H9 (cell line): ENCODE measurements around the gene LDB2. TPM values are rescaled to one million over a fixed set of nuclear protein-coding genes. Genes with fewer than 3 reads are reported as not detected.

Experiments used
- DNase-seq: peaks from one replicate; pipeline ENCODE4 v3.0.0-alpha.2; 2017
- H2AFZ ChIP-seq: one replicate; pipeline ENCODE4 v1.6.1; 2013; ENCODE audit warnings: mild to moderate bottlenecking, low read length, control low read depth, moderate library complexity
- H2AK5ac ChIP-seq: 2 replicates; pipeline ENCODE4 v1.6.1; 2013; ENCODE audit warnings: low read length, control low read depth, mixed read lengths; ENCODE audit not compliant: insufficient read length
- H2BK120ac ChIP-seq: one replicate; pipeline ENCODE4 v1.6.1; 2013; ENCODE audit warnings: low read depth, mild to moderate bottlenecking, low read length, control low read depth, inconsistent platforms; ENCODE audit not compliant: poor library complexity, severe bottlenecking
- H2BK12ac ChIP-seq: 2 replicates; pipeline ENCODE4 v1.6.1; 2013; ENCODE audit warnings: low read length, control low read depth, mixed read lengths, low read depth; ENCODE audit not compliant: insufficient read length
- H2BK15ac ChIP-seq: 2 replicates; pipeline ENCODE4 v1.6.1; 2013; ENCODE audit warnings: low read depth, low read length, control low read depth
- H2BK20ac ChIP-seq: one replicate; pipeline ENCODE4 v1.6.1; 2013; ENCODE audit warnings: low read depth, mild to moderate bottlenecking, low read length, control low read depth, inconsistent platforms; ENCODE audit not compliant: poor library complexity, severe bottlenecking
- H2BK5ac ChIP-seq: 2 replicates; pipeline ENCODE4 v1.6.1; 2013; ENCODE audit warnings: low read length, control low read depth, mixed read lengths; ENCODE audit not compliant: insufficient read length
- H3K14ac ChIP-seq: 2 replicates; pipeline ENCODE4 v1.6.1; 2013; ENCODE audit warnings: low read length, control low read depth; ENCODE audit not compliant: insufficient read depth
- H3K18ac ChIP-seq: 2 replicates; pipeline ENCODE4 v1.6.1; 2013; ENCODE audit warnings: low read depth, mild to moderate bottlenecking, mixed read lengths, low read length, control low read depth; ENCODE audit not compliant: insufficient read length
- H3K23ac ChIP-seq: 2 replicates; pipeline ENCODE4 v1.6.1; 2013; ENCODE audit warnings: low read length, control low read depth, mixed read lengths, low read depth; ENCODE audit not compliant: insufficient read length
- H3K23me2 ChIP-seq: 2 replicates; pipeline ENCODE4 v1.6.1; 2013; ENCODE audit warnings: low read depth, mild to moderate bottlenecking, mixed read lengths, low read length, control low read depth; ENCODE audit not compliant: insufficient read length, poor library complexity, severe bottlenecking
- H3K27ac ChIP-seq: 2 replicates; pipeline ENCODE4 v1.5.1; 2013; ENCODE audit warnings: low read length, control low read depth, mixed read lengths, low read depth; ENCODE audit not compliant: insufficient read length
- H3K27me3 ChIP-seq: 2 replicates; pipeline ENCODE4 v1.6.1; 2013; ENCODE audit warnings: low read length, control low read depth, inconsistent platforms; ENCODE audit not compliant: insufficient read depth
- H3K4ac ChIP-seq: 2 replicates; pipeline ENCODE4 v1.6.1; 2013; ENCODE audit warnings: low read depth, mild to moderate bottlenecking, control low read depth, inconsistent platforms, low read length, moderate library complexity
- H3K4me1 ChIP-seq: 2 replicates; pipeline ENCODE4 v1.6.1; 2013; ENCODE audit warnings: low read length, control low read depth, inconsistent platforms; ENCODE audit not compliant: insufficient read depth
- H3K4me2 ChIP-seq: 2 replicates; pipeline ENCODE4 v1.6.1; 2013; ENCODE audit warnings: low read length, control low read depth, mixed read lengths; ENCODE audit not compliant: insufficient read length, insufficient read depth
- H3K56ac ChIP-seq: 2 replicates; pipeline ENCODE4 v1.6.1; 2013; ENCODE audit warnings: low read depth, mild to moderate bottlenecking, mixed read lengths, low read length, control low read depth; ENCODE audit not compliant: insufficient read length
- H3K79me1 ChIP-seq: 2 replicates; pipeline ENCODE4 v1.6.1; 2013; ENCODE audit warnings: low read depth, mild to moderate bottlenecking, moderate library complexity, low read length, control low read depth, inconsistent platforms; ENCODE audit not compliant: insufficient read depth, poor library complexity, severe bottlenecking
- H3K79me2 ChIP-seq: 2 replicates; pipeline ENCODE4 v1.6.1; 2013; ENCODE audit warnings: low read length, control low read depth, inconsistent platforms; ENCODE audit not compliant: insufficient read depth
- H3K9ac ChIP-seq: 2 replicates; pipeline ENCODE4 v1.6.1; 2013; ENCODE audit warnings: low read length, control low read depth, mixed read lengths; ENCODE audit not compliant: insufficient read length; ENCODE audit errors: extremely low read depth
- H3K9me3 ChIP-seq: one replicate; pipeline ENCODE4 v1.6.1; 2013; ENCODE audit warnings: low read depth, low read length, inconsistent platforms; ENCODE audit not compliant: control insufficient read depth
- H3T11ph ChIP-seq: one replicate; pipeline ENCODE4 v1.6.1; 2013; ENCODE audit warnings: mild to moderate bottlenecking, low read length, control low read depth, inconsistent platforms
- H4K20me1 ChIP-seq: one replicate; pipeline ENCODE4 v1.6.1; 2013; ENCODE audit not compliant: control insufficient read depth, insufficient read length, insufficient read depth
- H4K5ac ChIP-seq: 2 replicates; pipeline ENCODE4 v1.6.1; 2013; ENCODE audit warnings: low read depth, mild to moderate bottlenecking, mixed read lengths, low read length, control low read depth; ENCODE audit not compliant: insufficient read length
- H4K8ac ChIP-seq: replicated peaks from 2 replicates; pipeline ENCODE4 v1.6.1; 2013; ENCODE audit warnings: low read length, control low read depth, mixed read lengths, low read depth; ENCODE audit not compliant: insufficient read length
- H4K91ac ChIP-seq: 2 replicates; pipeline ENCODE4 v1.6.1; 2013; ENCODE audit warnings: low read depth, mild to moderate bottlenecking, moderate library complexity, mixed read lengths, low read length, control low read depth; ENCODE audit not compliant: insufficient read length
- H3K27ac Mint-ChIP-seq, 3 experiments: 2 replicates in 2 of 3; 3 replicates in 1 of 3; pipeline ENCODE4 v1.8.0; 2020 to 2021; ENCODE audit warnings: mixed read lengths in 3 of 3, mild to moderate bottlenecking in 1 of 3, moderate library complexity in 1 of 3
- H3K27me3 Mint-ChIP-seq: 2 replicates; pipeline ENCODE4 v1.8.0; 2021; ENCODE audit warnings: low read depth, mild to moderate bottlenecking, moderate library complexity, mixed read lengths
- H3K36me3 Mint-ChIP-seq, 3 experiments: 2 replicates in 2 of 3; 3 replicates in 1 of 3; pipeline ENCODE4 v1.8.0; 2020 to 2021; ENCODE audit warnings: low read depth in 3 of 3, mixed read lengths in 3 of 3; ENCODE audit not compliant: insufficient read depth in 1 of 3
- H3K4me1 Mint-ChIP-seq, 2 experiments: 2 replicates each; pipeline ENCODE4 v1.8.0; 2020; ENCODE audit warnings: mixed read lengths in 2 of 2
- H3K4me3 Mint-ChIP-seq, 2 experiments: 2 replicates in 1 of 2; 3 replicates in 1 of 2; pipeline ENCODE4 v1.8.0; 2020 to 2021; ENCODE audit warnings: mild to moderate bottlenecking in 2 of 2, mixed read lengths in 2 of 2, moderate library complexity in 1 of 2
- H3K9me3 Mint-ChIP-seq, 2 experiments: 2 replicates in 1 of 2; 3 replicates in 1 of 2; pipeline ENCODE4 v1.8.0; 2020; ENCODE audit warnings: mild to moderate bottlenecking in 2 of 2, mixed read lengths in 2 of 2, moderate library complexity in 1 of 2
- WGBS: extraction: QIAGEN DNeasy Blood & Tissue Kit; methylation state at CpG from one replicate; pipeline ENCODE4 v1.1.7; 2013; ENCODE audit warnings: missing lambda C conversion rate, low lambda C conversion rate, mixed read lengths; ENCODE audit not compliant: insufficient read length; ENCODE audit errors: extremely low coverage; 5-methylcytosine and 5-hydroxymethylcytosine counted together
- total RNA-seq: library from RNA; stranded (reverse); gene quantifications from 2 replicates; pipeline ENCODE4 v1.2.1, GENCODE V29; 2021
- TF ChIP-seq, protein P1 (sequence below): fragments of 200-600 bp; sonication (generic); conservative IDR thresholded peaks from 3 replicates; pipeline ENCODE4 v1.8.0; 2021; ENCODE audit warnings: antibody characterized with exemption, mild to moderate bottlenecking

LDB2 gene
- total RNA-seq, 1 experiment from 2014 or later: 22.5 TPM

DNA sequence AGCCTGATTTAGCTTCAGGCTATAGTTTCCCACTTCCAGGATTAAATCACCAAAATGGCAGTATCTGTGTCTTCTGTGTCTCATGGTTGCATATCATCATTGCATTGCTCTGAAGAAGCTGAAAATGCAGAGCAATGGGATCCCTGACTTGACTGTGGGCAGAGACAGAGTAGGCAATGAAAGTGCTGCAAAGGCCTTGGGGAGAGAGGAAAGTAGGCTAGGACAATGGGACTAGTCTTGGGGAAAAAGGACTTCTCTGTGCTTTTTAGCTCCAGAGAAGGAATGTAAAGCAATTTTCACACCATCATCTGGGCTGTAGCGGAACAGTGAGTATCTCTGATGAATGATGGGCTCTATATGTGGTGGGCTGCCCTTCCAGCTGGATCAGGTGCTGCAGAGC is 202.5 kb downstream of the LDB2 start:
- Histone ChIP-seq H2BK5ac (peak overlapping the region; percentile 10), H2BK12ac (no peak overlapping the region), H3K9me3 (no peaks in the 10 kb centered on the region), H3K27me3 (no peaks in the 10 kb centered on the region), H3K79me2 (no peaks in the 10 kb centered on the region), H4K91ac (no peak overlapping the region), H3K79me1 (no peaks in the 10 kb centered on the region), H4K20me1 (no peaks in the 10 kb centered on the region), H3K23me2 (no peaks in the 10 kb centered on the region), H3K14ac (no peak overlapping the region), H3K27ac (peak overlapping the region; percentile 42), H4K8ac (no peak overlapping the region), H3K18ac (no peak overlapping the region), H2AFZ (no peak overlapping the region), H3K4me2 (no peak overlapping the region), H3K4me1 (peaks cover 23% of the 10 kb centered on the region), H3K23ac (no peak overlapping the region), H3K9ac (peak overlapping the region; percentile 38), H2BK15ac (no peak overlapping the region), H2BK120ac (no peak overlapping the region), H2AK5ac (peak overlapping the region; percentile 30), H3K56ac (no peak overlapping the region), H4K5ac (no peak overlapping the region), H3K4ac (no peak overlapping the region), H3T11ph (no peak overlapping the region), H2BK20ac (no peak overlapping the region)
- Mint-ChIP-seq H3K27ac (peak overlapping the region in 1 of 3 experiments; percentile 5; a peak in 2 of 7 replicates), H3K4me1 (peaks cover 32 to 37% of the 10 kb centered on the region in 2 experiments), H3K4me3 (no peak overlapping the region), H3K27me3 (no peaks in the 10 kb centered on the region), H3K9me3 (no peaks in the 10 kb centered on the region; a peak in 1 of 5 replicates), H3K36me3 (peaks cover 0 to 8% (median 5%) of the 10 kb centered on the region in 3 experiments; a peak in 3 of 7 replicates)
- TF ChIP-seq, protein P1, sequence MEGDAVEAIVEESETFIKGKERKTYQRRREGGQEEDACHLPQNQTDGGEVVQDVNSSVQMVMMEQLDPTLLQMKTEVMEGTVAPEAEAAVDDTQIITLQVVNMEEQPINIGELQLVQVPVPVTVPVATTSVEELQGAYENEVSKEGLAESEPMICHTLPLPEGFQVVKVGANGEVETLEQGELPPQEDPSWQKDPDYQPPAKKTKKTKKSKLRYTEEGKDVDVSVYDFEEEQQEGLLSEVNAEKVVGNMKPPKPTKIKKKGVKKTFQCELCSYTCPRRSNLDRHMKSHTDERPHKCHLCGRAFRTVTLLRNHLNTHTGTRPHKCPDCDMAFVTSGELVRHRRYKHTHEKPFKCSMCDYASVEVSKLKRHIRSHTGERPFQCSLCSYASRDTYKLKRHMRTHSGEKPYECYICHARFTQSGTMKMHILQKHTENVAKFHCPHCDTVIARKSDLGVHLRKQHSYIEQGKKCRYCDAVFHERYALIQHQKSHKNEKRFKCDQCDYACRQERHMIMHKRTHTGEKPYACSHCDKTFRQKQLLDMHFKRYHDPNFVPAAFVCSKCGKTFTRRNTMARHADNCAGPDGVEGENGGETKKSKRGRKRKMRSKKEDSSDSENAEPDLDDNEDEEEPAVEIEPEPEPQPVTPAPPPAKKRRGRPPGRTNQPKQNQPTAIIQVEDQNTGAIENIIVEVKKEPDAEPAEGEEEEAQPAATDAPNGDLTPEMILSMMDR: no peak
- no CpG with 5 or more reads among the region's 1 CpG for WGBS
- no peak for DNase-seq
